ENCODE results near the gene SALL4. TPM values are rescaled to one million over a fixed set of nuclear protein-coding genes. Genes with fewer than 3 reads are reported as not detected.

The SALL4 gene
- total and polyA plus RNA-seq, 4 donors, result 0.16 to 3.6 (median 1.4) TPM

GRCh38 chr20:51775241-51775640, 27.1 kb downstream of the SALL4 start (continued):
- TF ChIP-seq YY1 (IDR thresholded peaks at IDR 0.05), result no peak
- TF ChIP-seq RXRA (IDR thresholded peaks at IDR 0.05), result no peak
- TF ChIP-seq EGR1 (IDR thresholded peaks at IDR 0.05; ENCODE audit: low read depth in 2 of 2), result no peak

- Histone ChIP-seq H3K27ac (ENCODE audit: low read depth in 1 of 2, low read length in 2 of 2) (no peak overlapping the region), H3K4me1 (ENCODE audit: control insufficient read depth in 4 of 4, insufficient read depth in 4 of 4, low read length in 3 of 4) (peaks cover 0 to 5% (median 2%) of the 10 kb centered on the region in 4 donors), H3K9me3 (ENCODE audit: control insufficient read depth in 4 of 4, low read length in 3 of 4) (no peaks in the 10 kb centered on the region), H3K9ac (ENCODE audit: low read depth in 1 of 2, low read length in 2 of 2) (no peak overlapping the region), H3K27me3 (ENCODE audit: control insufficient read depth in 4 of 4, insufficient read depth in 4 of 4, low read length in 3 of 4) (no peaks in the 10 kb centered on the region), H3K4me3 (ENCODE audit: low read depth in 1 of 3, low read length in 3 of 3) (no peak overlapping the region), H3K36me3 (ENCODE audit: control insufficient read depth in 4 of 4, insufficient read depth in 3 of 4, low read depth in 1 of 4, low read length in 3 of 4) (no peaks in the 10 kb centered on the region)
- DNase-seq (ENCODE audit: low spot score), result no peak
- 97% methylated on average over 4 of the region's 4 CpGs for WGBS
- TF ChIP-seq, protein P1, sequence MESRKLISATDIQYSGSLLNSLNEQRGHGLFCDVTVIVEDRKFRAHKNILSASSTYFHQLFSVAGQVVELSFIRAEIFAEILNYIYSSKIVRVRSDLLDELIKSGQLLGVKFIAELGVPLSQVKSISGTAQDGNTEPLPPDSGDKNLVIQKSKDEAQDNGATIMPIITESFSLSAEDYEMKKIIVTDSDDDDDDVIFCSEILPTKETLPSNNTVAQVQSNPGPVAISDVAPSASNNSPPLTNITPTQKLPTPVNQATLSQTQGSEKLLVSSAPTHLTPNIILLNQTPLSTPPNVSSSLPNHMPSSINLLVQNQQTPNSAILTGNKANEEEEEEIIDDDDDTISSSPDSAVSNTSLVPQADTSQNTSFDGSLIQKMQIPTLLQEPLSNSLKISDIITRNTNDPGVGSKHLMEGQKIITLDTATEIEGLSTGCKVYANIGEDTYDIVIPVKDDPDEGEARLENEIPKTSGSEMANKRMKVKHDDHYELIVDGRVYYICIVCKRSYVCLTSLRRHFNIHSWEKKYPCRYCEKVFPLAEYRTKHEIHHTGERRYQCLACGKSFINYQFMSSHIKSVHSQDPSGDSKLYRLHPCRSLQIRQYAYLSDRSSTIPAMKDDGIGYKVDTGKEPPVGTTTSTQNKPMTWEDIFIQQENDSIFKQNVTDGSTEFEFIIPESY (IDR thresholded peaks at IDR 0.05), result no peak
- no peak for TF ChIP-seq NR2F2 (IDR thresholded peaks at IDR 0.05)
- TF ChIP-seq TAF1 (conservative IDR thresholded peaks at IDR 0.05), result no peak
- TF ChIP-seq, protein P2, sequence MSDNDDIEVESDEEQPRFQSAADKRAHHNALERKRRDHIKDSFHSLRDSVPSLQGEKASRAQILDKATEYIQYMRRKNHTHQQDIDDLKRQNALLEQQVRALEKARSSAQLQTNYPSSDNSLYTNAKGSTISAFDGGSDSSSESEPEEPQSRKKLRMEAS (IDR thresholded peaks at IDR 0.05), result no peak
- no peak for TF ChIP-seq JUND (IDR thresholded peaks at IDR 0.05)
- no peak for TF ChIP-seq YY1 (IDR thresholded peaks at IDR 0.05)
- TF ChIP-seq EGR1 (IDR thresholded peaks at IDR 0.05; ENCODE audit: low read depth in 2 of 2), result no peak
- no peak for TF ChIP-seq RXRA (IDR thresholded peaks at IDR 0.05)
- no peak for TF ChIP-seq HNF4G (IDR thresholded peaks at IDR 0.05)
- no peak for TF ChIP-seq FOXA2 (IDR thresholded peaks at IDR 0.05)
- TF ChIP-seq CTCF (IDR thresholded peaks at IDR 0.05; ENCODE audit: low read depth, low read length, missing input control), result no peak
- no peak for TF ChIP-seq RAD21 (IDR thresholded peaks at IDR 0.05)
- TF ChIP-seq, protein P3, sequence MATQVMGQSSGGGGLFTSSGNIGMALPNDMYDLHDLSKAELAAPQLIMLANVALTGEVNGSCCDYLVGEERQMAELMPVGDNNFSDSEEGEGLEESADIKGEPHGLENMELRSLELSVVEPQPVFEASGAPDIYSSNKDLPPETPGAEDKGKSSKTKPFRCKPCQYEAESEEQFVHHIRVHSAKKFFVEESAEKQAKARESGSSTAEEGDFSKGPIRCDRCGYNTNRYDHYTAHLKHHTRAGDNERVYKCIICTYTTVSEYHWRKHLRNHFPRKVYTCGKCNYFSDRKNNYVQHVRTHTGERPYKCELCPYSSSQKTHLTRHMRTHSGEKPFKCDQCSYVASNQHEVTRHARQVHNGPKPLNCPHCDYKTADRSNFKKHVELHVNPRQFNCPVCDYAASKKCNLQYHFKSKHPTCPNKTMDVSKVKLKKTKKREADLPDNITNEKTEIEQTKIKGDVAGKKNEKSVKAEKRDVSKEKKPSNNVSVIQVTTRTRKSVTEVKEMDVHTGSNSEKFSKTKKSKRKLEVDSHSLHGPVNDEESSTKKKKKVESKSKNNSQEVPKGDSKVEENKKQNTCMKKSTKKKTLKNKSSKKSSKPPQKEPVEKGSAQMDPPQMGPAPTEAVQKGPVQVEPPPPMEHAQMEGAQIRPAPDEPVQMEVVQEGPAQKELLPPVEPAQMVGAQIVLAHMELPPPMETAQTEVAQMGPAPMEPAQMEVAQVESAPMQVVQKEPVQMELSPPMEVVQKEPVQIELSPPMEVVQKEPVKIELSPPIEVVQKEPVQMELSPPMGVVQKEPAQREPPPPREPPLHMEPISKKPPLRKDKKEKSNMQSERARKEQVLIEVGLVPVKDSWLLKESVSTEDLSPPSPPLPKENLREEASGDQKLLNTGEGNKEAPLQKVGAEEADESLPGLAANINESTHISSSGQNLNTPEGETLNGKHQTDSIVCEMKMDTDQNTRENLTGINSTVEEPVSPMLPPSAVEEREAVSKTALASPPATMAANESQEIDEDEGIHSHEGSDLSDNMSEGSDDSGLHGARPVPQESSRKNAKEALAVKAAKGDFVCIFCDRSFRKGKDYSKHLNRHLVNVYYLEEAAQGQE (IDR thresholded peaks at IDR 0.05), result no peak
- TF ChIP-seq HNF4A (conservative IDR thresholded peaks at IDR 0.05), result no peak
- no peak for TF ChIP-seq FOXA1 (IDR thresholded peaks at IDR 0.05)
- TF ChIP-seq SP1 (IDR thresholded peaks at IDR 0.05), result no peak
These were observed 30.1 kb downstream of the SALL4 start for GRCh38 chr20:51772236-51772635.
